GM21529 (cell line): ENCODE measurements around the gene MLPH.

Source experiments
- ATAC-seq: cut with Tn5 transposase; IDR thresholded peaks from one replicate; pipeline ENCODE4 v1.9.1; 2021; ENCODE audit not compliant: unreplicated experiment

The MLPH gene

DNA sequence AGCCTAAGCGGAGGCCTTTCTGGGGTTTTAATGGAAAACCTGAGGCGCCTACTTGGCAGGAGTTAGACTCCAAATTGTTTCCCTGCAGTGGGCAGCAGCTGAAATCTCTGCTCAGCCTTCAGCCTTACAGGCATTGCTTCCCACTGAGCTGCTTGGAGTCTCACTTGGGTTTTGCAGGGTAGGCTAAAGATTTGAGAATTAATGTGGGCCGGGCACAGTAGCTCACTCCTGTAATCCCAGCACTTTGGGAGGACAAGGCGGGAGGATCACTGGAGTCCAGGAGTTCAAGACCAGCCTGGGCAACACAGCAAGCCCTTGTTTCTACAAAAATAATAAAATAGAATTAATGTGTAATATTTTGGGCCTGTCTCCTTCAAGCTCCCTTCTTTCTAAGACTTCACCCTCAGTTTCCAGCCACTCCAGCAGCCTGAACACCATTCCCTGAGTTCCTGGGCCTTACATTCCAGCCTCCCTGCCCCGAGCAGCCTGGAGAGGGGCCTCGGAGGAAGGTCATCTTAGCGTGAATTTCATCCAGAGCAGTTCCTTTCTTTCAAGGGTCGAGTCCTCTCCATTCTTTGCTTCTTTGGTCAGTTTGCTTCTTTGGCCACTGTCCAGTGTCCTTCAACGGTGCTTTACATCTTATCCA is 112.5 kb downstream of the MLPH start:
- ATAC-seq, result no peak

DNA sequence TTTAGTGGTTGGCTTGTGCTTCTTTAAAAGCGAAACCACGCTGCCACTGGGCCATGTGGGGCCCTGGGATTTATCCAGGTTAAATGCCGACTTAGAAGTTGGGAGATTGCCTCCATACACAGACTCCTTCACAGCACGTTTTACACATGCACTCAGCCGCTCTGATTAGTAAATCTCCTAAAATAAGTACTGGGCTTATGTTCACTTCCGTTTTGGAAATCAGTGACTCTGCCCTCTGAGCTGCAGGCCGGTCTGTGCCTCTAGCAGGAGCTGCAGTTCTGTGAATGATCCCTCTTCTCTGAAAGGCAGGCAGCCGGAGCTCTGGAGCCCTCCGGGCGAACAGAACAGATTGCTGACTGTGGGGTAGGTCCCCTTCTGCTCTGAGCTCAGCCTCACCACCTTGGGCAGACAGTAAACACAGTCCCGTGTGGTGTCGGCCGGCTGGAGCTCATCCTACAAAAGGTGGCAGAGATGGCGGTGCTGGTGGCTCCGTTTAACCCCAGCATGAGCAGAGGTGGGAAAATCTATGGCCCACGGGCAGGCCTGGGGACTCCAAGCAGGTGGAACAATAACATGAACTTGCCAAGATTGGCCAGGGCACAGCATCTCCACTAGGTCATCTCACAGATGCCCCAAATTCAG is 113.3 kb downstream of the MLPH start:
- no peak for ATAC-seq

DNA sequence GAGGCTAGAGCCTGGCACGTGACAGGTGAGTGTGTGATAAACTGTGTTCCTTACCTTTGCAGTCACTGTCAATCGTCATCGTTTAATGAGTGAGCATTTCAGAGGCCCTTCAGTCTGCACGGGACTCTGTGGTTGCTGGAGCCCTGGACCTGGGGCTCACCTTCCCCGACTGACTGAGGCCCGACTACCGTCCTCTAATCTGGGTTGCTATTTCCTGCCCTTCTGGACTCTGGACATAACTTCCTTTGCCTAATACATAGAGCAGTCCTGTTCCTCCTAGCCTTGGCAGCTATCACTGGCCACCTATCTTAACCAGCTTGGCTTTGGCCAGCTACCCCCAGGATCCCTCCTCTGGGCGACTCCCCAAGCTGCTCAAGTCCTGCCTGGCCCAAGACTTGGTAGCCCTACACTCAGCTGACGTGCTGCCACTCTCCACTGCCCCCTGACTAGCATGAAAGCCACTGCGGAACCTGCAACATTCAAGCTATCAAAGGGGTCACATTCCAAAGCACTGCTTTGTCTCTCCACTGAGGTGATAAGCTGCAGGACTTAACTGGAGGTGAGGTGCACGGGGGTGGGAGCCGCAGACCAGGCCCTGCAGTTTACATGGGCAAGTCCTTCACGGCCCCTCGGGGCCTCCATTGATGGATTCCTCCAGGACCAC is 114.5 kb downstream of the MLPH start:
- ATAC-seq, result no peak

DNA sequence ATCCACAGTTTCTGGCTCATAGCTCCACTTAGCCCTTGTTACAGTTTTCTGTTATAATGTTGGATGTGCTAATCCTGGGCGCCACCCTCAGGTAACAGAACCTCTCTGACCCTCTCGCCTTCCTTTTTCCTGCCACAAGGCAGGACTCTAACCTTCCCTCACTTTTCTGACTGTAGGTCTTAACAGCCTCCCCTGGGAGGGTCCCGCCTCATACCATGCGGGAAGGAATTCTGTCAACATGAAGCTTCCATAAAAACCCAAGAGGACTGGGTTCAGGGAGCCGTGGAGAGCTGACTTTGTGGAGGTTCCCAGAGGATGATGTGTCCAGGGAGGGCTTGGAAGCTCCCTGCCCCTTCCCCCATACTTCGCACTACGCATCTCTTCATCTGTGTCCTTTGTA is 115.4 kb downstream of the MLPH start:
- ATAC-seq, result no peak

DNA sequence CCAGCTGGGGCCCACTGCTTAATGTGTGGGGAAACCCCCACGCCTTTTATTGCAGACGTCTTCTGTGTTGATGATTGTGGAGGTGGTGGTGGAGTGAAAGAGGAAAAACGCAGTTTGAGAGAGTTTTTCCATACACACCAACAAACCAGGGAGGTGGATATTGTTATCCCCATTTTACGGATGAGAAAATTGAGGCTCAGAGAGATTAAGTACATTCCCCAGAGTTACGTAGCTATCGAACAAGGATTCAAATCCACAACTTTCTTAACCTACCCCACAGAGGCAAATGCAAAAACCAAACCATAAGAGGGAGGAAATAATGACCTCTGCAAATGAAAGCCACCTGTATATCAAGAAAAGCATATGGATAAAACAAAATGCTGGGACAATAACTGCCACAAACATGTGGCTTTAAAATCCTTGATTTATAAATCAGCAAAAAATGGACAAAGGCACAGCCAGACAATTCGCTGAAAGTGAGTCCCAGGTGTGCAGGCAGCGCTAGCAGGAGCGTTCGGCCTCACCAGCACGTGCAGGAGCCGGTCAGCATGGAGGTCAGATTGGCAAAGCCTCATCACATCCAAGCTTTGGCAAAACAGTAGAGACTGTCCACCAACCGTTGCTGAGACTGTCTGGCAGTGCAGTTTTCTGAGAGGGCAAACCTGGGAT is 116.1 kb downstream of the MLPH start:
- ATAC-seq, result no peak

DNA sequence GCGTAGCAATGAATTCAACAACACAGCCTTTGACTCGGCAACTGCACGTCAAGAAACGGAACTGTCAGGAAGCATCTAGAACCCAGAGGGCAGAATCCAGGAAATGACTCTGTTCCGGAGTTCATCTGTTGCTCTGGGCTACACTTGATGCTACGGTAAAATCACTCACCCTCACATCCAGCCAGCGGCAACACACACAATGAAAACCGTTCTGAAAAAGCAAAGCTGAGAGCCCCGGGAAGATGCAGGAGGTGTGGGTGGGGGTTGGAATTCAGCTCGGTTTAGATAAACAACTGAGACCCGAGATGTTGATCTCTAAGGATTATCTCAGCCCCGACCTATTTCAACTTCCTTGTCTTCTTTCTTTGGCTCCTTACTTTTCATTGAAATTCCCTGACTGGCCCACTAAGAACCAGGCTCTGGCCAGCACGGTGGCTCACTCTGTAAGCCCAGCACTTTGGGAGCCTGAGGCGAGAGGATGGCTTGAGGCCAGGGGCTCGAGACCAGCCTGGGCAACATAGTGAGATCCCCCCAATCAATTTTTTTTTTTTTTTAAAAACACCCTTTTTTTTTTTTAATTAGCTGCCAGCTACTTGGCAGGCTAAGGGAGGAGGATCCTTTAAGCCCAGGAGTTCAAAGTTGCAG is 116.8 kb downstream of the MLPH start:
- no peak for ATAC-seq

DNA sequence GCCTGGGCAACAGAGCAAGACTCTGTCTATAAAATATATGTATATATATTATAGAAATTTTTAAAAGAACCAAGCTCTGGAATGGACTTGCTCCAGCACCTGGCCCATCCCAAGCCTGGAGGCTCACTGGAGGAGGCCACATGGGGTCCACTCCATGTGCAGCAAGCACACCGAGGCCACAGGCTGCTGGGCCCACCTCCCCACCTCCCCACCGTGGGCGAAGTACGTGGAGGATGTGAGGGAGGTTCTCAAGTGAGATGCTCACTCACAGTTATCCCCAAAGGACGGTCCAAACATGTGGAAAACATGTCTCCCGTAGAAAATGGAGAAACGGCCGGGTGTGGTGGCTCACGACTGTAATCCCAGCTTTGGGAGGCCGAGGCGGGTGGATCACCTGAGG is 117.3 kb downstream of the MLPH start:
- no peak for ATAC-seq
